Measurements from ENCODE around the gene ZNF678.

DNA sequence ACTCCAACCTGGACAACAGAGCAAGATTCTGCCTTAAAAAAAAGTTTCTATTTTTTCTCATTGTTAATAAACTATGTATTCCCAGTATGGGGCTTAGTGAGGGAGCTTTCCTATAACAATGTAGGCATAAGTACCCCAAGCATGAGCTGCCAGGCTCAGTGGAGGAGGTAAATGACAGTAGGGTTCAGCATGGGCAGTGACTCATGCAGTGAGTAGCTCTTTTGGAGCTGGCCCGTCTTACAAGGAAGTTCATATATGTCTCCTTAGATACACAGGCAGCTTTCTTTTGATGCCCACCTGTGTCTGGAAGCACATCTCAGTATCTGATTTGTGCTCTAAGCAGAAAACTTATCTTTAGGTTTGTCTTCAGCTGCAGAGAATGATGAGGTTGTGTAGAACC lies 57.9 kb downstream of the ZNF678 start:
- TF ChIP-seq SMC3 (IDR thresholded peaks at IDR 0.05; ENCODE audit: low read depth, low read length) (no peak), POLR2A (IDR thresholded peaks at IDR 0.05; ENCODE audit: low read depth, low read length) (no peak), RFX5 (IDR thresholded peaks at IDR 0.05; ENCODE audit: low read depth, low read length) (no peak), RCOR1 (IDR thresholded peaks at IDR 0.05; ENCODE audit: insufficient replicate concordance, low read length) (no peak), RAD21 (IDR thresholded peaks at IDR 0.05; ENCODE audit: low read length) (no peak), MAFK (IDR thresholded peaks at IDR 0.05; ENCODE audit: low read depth, low read length) (no peak), MXI1 (IDR thresholded peaks at IDR 0.05; ENCODE audit: borderline replicate concordance, low read depth, low read length) (no peak)
- TF ChIP-seq, protein P1, sequence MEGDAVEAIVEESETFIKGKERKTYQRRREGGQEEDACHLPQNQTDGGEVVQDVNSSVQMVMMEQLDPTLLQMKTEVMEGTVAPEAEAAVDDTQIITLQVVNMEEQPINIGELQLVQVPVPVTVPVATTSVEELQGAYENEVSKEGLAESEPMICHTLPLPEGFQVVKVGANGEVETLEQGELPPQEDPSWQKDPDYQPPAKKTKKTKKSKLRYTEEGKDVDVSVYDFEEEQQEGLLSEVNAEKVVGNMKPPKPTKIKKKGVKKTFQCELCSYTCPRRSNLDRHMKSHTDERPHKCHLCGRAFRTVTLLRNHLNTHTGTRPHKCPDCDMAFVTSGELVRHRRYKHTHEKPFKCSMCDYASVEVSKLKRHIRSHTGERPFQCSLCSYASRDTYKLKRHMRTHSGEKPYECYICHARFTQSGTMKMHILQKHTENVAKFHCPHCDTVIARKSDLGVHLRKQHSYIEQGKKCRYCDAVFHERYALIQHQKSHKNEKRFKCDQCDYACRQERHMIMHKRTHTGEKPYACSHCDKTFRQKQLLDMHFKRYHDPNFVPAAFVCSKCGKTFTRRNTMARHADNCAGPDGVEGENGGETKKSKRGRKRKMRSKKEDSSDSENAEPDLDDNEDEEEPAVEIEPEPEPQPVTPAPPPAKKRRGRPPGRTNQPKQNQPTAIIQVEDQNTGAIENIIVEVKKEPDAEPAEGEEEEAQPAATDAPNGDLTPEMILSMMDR (conservative IDR thresholded peaks at IDR 0.05; ENCODE audit: low read depth, low read length): no peak
- TF ChIP-seq, protein P2, sequence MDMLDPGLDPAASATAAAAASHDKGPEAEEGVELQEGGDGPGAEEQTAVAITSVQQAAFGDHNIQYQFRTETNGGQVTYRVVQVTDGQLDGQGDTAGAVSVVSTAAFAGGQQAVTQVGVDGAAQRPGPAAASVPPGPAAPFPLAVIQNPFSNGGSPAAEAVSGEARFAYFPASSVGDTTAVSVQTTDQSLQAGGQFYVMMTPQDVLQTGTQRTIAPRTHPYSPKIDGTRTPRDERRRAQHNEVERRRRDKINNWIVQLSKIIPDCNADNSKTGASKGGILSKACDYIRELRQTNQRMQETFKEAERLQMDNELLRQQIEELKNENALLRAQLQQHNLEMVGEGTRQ (IDR thresholded peaks at IDR 0.05; ENCODE audit: low read depth, low read length): no peak
